Measurements from ENCODE around the gene LIF.
A peak's percentile ranks its signal among the peaks of the same experiment; 100 is the strongest.

GRCh38 chr22:30272781-30273601 lies 26.4 kb upstream of the LIF start:
- TF ChIP-seq POLR2A (IDR thresholded peaks at IDR 0.05) (no peak), CTCF (IDR thresholded peaks at IDR 0.05) (no peak), POLR2AphosphoS5 (IDR thresholded peaks at IDR 0.05) (peak; percentile 41 to 45), EP300 (IDR thresholded peaks at IDR 0.05) (no peak)

Measured in upper lobe of left lung (tissue), 4 donors.